Measurements from ENCODE around the gene TRMT44.
A peak's percentile ranks its signal among the peaks of the same experiment; 100 is the strongest.

TRMT44 gene, protein sequence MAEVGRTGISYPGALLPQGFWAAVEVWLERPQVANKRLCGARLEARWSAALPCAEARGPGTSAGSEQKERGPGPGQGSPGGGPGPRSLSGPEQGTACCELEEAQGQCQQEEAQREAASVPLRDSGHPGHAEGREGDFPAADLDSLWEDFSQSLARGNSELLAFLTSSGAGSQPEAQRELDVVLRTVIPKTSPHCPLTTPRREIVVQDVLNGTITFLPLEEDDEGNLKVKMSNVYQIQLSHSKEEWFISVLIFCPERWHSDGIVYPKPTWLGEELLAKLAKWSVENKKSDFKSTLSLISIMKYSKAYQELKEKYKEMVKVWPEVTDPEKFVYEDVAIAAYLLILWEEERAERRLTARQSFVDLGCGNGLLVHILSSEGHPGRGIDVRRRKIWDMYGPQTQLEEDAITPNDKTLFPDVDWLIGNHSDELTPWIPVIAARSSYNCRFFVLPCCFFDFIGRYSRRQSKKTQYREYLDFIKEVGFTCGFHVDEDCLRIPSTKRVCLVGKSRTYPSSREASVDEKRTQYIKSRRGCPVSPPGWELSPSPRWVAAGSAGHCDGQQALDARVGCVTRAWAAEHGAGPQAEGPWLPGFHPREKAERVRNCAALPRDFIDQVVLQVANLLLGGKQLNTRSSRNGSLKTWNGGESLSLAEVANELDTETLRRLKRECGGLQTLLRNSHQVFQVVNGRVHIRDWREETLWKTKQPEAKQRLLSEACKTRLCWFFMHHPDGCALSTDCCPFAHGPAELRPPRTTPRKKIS

GRCh38 chr4:8440492-8441311 lies at the start of gene TRMT44, which contains the start of gene ACOX3:
Gene TRMT44 (plus strand): TSS chr4:8440777. CDS start chr4:8440823, 46 bp downstream.
Gene ACOX3 (minus strand): TSS chr4:8440723. CDS start chr4:8416521, 24,202 bp downstream.
- TF ChIP-seq CTCF (IDR thresholded peaks at IDR 0.05; ENCODE audit: low read depth, low read length), result no peak
- H3K36me3 ChIP-seq, result peaks cover 6% of the 10 kb centered on the region
- peak within 1 kb of the TSS; percentile 76 for H3K4me3 ChIP-seq (ENCODE audit: low read depth, low read length)

DNA sequence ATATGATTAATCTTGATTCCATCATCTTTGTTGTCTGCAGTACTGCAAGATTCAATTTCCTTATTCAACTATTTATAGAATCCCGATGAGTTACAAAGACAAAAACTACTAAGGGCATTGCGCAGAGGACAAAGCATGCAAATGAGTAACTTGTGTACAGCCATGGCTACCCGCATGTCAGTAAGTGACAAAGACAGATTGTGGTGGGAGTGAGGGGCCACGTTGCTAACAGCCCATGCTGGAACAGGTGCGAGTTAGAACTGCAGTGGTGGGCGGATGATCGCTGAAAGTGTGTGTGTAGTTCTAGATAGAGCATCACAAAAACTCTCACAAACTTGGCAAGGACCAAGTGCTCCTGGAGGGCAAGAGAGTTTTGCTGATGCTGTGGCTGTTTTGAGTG lies 49.5 kb upstream of the TRMT44 start:
- no peak for TF ChIP-seq CTCF (IDR thresholded peaks at IDR 0.05; ENCODE audit: low read depth, low read length)
- no peaks in the 10 kb centered on the region for H3K9me3 ChIP-seq (ENCODE audit: severe bottlenecking)
- H3K4me3 ChIP-seq (ENCODE audit: low read depth, low read length), result no peak overlapping the region
- no peaks in the 10 kb centered on the region for H3K27me3 ChIP-seq (ENCODE audit: insufficient read depth, low read depth, severe bottlenecking)
- no peak overlapping the region for H3K27ac ChIP-seq
- DNase-seq, result no peak
- H3K36me3 ChIP-seq, result peaks cover 6% of the 10 kb centered on the region

More at GRCh38 chr4:8440492-8441311, at the start of gene TRMT44, which contains the start of gene ACOX3:
- DNase-seq, result peak; percentile 92
- peaks cover 2% of the 10 kb centered on the region for H3K9me3 ChIP-seq (ENCODE audit: severe bottlenecking)
- H3K27ac ChIP-seq, result peak within 1 kb of the TSS; percentile 85
- H3K27me3 ChIP-seq (ENCODE audit: insufficient read depth, low read depth, severe bottlenecking), result no peaks in the 10 kb centered on the region

GRCh38 chr4:8391972-8392371 lies 48.6 kb upstream of the TRMT44 start:
- no peak overlapping the region for H3K4me3 ChIP-seq (ENCODE audit: low read depth, low read length)
- no peaks in the 10 kb centered on the region for H3K27me3 ChIP-seq (ENCODE audit: insufficient read depth, low read depth, severe bottlenecking)
- no peak for TF ChIP-seq CTCF (IDR thresholded peaks at IDR 0.05; ENCODE audit: low read depth, low read length)
- H3K36me3 ChIP-seq, result peaks cover 4% of the 10 kb centered on the region
- no peak overlapping the region for H3K27ac ChIP-seq
- no peaks in the 10 kb centered on the region for H3K9me3 ChIP-seq (ENCODE audit: severe bottlenecking)
- DNase-seq, result no peak

DNA sequence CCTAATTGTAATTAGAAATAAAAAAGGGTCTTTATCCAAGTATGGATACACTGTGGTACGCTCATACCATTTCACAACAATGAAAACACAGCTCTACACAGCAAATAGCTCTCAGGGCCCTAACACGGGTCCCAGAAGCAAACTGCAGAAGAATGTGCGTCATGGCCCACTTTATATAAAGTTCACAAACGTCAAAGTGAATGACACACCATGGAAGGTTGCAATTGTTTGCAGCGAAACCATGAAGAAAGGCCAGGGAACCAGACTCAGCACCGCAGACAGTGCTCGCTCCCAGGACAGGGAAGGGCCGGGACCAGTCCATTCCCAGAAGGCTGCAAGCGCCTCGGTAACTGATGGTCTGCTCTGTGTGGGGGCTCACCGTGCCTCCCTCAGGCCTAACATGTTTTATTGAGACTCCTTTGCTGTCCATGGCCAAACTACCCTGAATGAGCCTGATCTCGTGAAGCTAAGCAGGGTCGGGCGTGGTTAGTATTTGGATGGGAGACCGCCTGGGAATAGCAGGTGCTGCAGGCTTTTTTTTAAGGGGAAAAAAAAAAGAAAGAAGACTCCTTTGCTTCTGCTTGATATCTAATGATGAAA lies 47.9 kb upstream of the TRMT44 start:
- Histone ChIP-seq H3K36me3 (peaks cover 3% of the 10 kb centered on the region; the same call in 1 of the 2 replicates), H3K4me3 (ENCODE audit: low read depth, low read length) (no peak overlapping the region), H3K27ac (peak overlapping the region; percentile 83), H3K27me3 (ENCODE audit: insufficient read depth, low read depth, severe bottlenecking) (no peaks in the 10 kb centered on the region), H3K9me3 (ENCODE audit: severe bottlenecking) (no peaks in the 10 kb centered on the region)
- DNase-seq, result peak; percentile 56
- TF ChIP-seq CTCF (IDR thresholded peaks at IDR 0.05; ENCODE audit: low read depth, low read length), result no peak

GRCh38 chr4:8393593-8394038 lies 47.0 kb upstream of the TRMT44 start:
- no peak for TF ChIP-seq CTCF (IDR thresholded peaks at IDR 0.05; ENCODE audit: low read depth, low read length)
- Histone ChIP-seq H3K36me3 (peaks cover 3% of the 10 kb centered on the region; the same call in 1 of the 2 replicates), H3K27ac (peak overlapping the region; percentile 83), H3K27me3 (ENCODE audit: insufficient read depth, low read depth, severe bottlenecking) (no peaks in the 10 kb centered on the region), H3K9me3 (ENCODE audit: severe bottlenecking) (no peaks in the 10 kb centered on the region), H3K4me3 (ENCODE audit: low read depth, low read length) (peak overlapping the region; percentile 28)
- peak; percentile 68 for DNase-seq

Measured in WERI-Rb-1 (cell line).